ENCODE results near the gene DKK3.

The DKK3 gene

DNA sequence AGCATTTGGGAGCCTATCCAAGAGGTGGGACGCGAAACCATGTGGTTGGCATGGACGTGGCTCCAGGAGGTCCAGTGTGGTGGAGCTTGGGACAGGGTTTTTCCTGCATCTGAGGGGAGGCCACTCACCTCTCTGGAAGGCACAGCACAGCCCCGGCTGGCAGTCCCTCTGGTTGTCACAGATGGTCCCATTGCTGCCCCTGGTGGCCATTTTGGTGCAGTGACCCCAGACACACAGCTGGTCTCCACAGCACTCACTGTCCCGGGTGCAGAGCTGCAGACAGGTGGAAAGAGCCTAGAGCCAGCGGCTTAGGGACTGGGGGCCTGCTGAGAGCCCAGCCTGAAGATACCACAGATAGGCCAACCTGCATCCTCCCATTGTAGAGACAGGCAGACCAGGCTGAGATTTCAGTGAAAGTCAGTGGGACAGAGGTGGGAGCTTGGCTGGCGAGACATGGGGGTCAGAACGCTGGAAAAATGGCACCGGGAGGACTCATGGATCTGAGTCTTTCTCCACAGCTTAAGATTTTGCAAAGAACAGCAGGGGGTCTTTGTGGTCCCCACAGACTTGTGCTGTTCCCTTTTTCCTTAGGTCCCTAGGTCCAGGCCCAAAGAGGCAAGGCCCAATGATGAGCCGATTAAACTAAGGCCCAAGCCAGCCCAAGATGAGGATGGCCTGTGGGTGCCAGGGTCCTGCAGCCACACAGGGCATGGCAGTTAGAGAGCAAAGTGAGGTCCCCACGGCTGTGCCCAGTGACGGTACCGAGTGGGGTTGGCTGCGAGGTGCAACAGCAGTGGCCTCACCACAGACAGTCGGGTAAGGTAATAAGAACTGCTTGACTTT lies 41.4 kb downstream of the DKK3 start:
- no peak for DNase-seq (ENCODE audit: low read depth)

GRCh38 chr11:11966354-11966741 lies 42.1 kb downstream of the DKK3 start:
- DNase-seq (ENCODE audit: low read depth): no peak

DNA sequence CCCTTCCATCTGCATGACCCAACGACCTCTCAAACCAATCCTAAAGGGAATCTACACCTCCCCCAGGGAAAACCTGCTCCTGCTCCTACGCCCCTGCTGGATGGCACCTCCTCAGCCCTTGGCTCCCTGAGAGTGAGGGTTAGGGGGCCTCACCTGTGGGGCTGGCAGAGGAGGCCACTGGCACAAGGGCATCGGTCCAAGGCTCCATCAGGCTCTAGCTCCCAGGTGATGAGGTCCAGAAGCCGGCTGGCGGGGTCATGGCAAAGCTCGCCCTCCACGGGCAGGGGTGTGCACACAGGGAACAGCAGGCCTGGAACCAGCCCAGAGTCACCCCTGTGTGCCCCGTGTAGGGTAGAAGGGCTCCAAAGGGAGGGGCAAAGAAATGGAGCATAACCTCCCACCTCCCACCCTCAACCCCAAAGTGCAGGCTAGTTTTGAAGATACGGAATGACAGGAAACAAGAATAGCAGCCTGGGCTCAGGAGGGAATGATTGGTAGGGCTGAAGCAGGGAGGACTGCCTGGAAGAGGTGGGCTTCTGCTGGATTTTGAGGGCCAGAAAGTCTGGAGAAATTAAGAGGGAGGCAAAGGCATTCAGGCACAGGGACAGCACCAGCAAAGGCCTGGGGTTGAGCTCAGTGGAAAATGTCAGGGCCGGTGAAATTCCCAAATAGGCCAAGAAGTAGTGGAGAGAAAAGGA lies 42.6 kb downstream of the DKK3 start:
- no peak for DNase-seq (ENCODE audit: low read depth)

DNA sequence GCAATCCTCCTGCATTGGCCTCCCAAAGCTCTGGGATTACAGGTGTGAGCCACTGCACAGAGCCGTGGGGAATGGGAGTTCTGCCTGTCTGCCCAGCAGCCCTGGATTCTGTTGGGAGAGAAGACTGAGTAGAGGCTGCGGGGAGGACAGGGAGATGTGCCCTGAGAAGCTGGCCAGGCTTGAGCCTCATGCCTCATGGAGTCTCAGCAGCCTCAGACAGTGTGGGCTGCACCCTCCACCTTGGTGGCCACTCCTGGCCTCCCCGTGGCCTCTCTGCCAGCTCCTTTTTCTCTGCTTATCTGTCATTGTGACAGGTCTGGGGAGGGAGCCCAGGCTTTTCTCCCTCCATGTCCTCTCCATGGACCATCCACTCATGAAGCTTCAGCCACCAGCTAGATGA lies 43.2 kb downstream of the DKK3 start:
- no peak for DNase-seq (ENCODE audit: low read depth)

DNA sequence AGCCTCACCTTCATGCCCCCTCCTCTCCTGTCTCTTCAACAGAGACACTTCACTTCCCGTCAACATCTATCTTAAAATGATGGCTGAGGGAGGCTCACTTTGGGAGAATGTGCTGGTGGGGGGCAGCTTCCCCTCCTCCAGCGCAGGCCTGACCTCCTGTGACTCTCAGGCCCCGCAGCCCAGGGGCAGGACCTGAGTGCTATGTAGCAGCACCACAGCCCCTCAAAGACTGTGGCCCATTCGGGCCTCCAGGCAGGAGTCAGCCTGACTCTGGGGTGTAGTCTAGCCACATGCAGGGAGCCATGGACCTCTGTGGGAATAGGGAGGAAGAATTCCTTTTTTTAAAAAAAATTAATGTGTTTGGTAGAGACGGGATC lies 43.7 kb downstream of the DKK3 start:
- no peak for DNase-seq (ENCODE audit: low read depth)

- DNase-seq (ENCODE audit: low read depth): no peak
These were observed 44.3 kb downstream of the DKK3 start for GRCh38 chr11:11963842-11964773.

GRCh38 chr11:11963067-11963466 lies 45.4 kb downstream of the DKK3 start:
- DNase-seq (ENCODE audit: low read depth): no peak

GRCh38 chr11:11961399-11962028 lies 46.9 kb downstream of the DKK3 start:
- no peak for DNase-seq (ENCODE audit: low read depth)

GRCh38 chr11:11960687-11961086 lies 47.7 kb downstream of the DKK3 start:
- DNase-seq (ENCODE audit: low read depth): no peak

- DNase-seq (ENCODE audit: low read depth): no peak
These were observed 48.8 kb downstream of the DKK3 start for GRCh38 chr11:11959601-11960000.

GRCh38 chr11:11958403-11959231 lies 49.8 kb downstream of the DKK3 start:
- no peak for DNase-seq (ENCODE audit: low read depth)

DNA sequence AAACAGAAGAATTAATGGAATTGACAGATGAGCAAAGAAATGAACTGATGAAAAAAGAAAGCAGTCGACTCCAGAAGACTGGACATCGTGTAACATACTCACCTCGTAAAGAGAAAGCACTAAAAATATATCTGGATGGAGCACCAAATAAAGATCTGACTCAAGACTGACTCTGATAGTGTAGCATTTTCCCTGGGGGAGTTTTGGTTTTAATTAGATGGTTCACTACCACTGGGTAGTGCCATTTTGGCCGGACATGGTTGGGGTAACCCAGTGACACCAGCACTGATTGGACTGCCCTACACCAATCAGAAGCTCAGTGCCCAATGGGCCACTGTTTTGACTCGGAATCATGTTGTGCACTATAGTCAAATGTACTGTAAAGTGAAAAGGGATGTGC lies 52.4 kb downstream of the DKK3 start:
- no peak for DNase-seq (ENCODE audit: low read depth)

- no peak for DNase-seq (ENCODE audit: low read depth)
These were observed 56.4 kb downstream of the DKK3 start for GRCh38 chr11:11952036-11952435.

DNA sequence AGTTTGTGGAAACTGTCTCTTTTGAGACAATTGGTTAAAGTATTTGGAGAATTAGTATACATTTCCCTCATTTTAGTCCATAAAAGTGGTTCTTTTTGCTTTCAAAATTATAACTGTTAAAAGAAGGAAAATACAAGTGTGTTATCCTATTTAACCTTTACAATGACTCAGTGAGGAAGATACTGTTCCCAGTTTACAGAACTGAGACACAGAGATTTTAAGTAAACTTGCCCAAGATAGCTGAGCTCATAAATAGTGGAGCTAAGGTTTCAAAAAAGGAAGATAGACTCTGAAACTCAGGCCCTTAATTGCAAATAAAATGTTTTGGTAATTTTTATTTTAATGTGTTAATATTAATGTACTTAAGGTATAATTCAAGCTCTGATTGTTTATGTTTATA lies 58.9 kb downstream of the DKK3 start:
- no peak for DNase-seq (ENCODE audit: low read depth)

DNA sequence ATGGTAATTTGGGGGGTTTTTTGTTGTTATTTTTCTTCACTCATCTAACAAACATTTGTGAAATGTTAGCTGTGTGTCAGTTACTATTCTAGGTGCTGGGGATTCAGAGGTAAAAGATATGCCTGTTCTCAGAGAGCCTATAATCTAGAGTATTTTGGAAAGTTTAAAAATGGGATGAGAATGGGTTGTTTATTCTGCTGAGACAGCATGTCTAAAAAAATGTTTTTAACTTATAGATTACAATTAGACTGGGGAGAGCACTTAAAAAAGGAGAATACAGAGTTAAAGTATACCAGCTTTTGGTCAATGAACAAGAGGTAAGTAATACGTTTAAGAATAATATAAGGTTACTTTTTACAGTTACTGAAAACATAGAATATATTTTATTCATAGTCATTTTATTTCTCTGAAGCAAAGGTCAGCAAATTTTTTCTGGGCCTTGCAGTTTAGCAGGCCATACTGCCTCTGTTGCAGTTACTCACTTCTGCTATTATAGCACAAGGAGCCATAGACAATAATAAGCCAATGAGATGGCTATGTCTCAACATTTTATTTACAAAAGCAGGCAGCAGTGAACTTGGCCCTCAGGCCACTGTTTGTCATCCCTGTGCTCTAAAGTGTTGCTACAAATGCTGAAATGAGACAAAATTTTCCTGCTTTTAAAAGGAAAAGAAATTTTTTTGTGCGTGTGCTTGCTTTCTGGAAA lies 60.0 kb downstream of the DKK3 start:
- DNase-seq (ENCODE audit: low read depth): no peak

- DNase-seq (ENCODE audit: low read depth): no peak
These were observed 60.6 kb downstream of the DKK3 start for GRCh38 chr11:11947825-11948224.

DNA sequence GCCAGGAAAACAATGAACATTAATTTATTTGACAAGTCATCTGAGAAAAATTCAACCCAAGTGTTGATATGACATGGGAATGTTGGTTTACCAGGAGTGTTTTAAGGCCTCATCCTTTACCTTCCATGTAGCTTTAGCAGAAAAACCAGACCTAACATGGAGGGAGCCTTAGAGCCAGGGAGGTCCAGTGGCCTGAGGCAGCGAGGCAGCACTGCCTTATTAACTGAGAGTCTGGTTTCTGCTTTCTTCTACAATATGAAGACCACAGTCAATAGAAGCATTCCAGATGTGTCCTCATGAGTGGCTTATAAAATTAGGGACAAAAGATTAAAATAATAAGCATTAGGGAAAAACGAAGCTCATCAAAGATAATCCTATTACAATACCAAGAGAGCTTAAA lies 61.5 kb downstream of the DKK3 start:
- DNase-seq (ENCODE audit: low read depth): no peak

- DNase-seq (ENCODE audit: low read depth): no peak
These were observed 62.2 kb downstream of the DKK3 start for GRCh38 chr11:11946180-11946579.

DNA sequence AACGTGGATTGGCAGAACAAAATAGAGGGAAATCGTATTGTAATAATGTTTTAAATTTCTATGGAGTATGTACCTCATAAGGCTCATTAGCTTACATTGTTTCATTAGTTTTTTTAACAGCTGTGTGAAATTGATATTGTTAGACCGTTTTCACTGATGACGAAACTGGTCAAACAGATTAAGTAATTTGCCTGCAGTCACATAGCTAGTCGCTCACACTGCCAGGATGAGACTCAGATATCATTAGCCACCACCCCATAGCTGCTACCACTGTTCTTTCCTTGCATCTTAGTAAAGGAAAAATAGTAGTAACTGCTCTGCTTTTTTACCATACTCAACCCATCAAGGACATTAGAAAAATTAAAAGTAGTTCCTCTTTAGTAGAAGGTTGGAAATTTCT lies 64.0 kb downstream of the DKK3 start:
- no peak for DNase-seq (ENCODE audit: low read depth)

DNA sequence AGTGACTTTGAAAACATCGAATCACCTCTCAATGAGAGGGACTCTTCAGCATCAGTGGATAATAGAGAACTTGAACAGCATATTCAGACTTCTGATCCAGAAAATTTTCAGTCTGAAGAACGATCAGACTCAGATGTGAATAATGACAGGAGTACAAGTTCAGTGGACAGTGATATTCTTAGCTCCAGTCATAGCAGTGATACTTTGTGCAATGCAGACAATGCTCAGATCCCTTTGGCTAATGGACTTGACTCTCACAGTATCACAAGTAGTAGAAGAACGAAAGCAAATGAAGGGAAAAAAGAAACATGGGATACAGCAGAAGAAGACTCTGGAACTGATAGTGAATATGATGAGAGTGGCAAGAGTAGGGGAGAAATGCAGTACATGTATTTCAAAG lies 65.8 kb downstream of the DKK3 start:
- DNase-seq (ENCODE audit: low read depth): no peak

DNA sequence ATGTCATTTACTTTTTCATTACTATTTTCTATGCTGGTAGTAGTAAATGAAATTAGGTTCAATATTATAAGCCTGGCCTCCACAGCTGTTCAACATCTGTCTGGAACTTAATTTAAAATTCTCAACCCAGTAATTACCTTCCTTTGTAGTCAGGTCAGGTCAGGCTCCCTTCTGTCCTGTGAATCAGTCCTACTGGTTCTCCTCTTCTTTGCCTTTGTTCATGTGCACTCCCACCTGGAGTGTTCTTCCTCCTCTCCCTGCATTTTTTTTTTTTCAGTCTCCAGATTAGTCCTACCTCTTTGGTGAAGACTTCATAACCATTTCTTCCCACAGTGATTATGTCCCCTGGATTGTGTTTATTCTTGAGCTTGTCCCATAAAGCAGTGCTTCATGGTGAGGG lies 67.9 kb downstream of the DKK3 start:
- no peak for DNase-seq (ENCODE audit: low read depth)

All from stromal cell of bone marrow (primary cell).